HG03378 (cell line): ENCODE results near the gene KCNJ12.

Experiments used
- ATAC-seq: cut with Tn5 transposase; IDR thresholded peaks from one replicate; pipeline ENCODE4 v1.9.1; 2021; ENCODE audit warnings: mild to moderate bottlenecking, moderate library complexity; ENCODE audit not compliant: unreplicated experiment

KCNJ12 gene

DNA sequence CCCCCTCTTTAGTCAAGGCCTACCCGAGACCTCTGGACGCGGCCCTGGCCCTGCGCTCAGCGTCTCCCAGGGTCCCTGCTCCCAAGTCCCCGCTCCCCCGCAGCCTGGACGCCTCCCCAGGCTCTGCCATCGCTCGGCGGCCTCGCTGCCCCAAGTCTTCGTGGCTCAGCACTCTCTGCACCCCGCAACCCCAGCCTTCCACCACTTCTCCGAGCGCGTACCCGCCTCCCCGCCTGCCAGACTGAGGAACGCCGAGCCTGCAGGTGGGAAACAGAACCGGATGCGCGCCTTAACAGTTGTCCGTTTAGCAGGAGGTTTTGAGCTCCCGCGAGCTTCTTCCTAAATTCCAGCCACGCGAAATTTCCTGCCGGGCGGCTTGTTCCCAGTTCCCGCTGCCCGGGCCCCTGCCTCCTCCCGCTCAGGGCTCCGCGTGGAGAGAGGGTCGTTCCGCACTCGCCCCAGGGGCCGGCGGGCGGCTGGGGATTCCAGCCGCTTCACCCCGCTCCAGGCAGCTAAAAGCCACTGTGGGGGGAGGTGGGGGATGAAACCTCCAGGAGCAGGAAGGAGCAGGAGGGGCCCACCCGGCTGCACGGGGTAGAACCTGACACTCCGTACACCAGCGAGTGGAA lies 87.7 kb downstream of the KCNJ12 start:
- no peak for ATAC-seq

DNA sequence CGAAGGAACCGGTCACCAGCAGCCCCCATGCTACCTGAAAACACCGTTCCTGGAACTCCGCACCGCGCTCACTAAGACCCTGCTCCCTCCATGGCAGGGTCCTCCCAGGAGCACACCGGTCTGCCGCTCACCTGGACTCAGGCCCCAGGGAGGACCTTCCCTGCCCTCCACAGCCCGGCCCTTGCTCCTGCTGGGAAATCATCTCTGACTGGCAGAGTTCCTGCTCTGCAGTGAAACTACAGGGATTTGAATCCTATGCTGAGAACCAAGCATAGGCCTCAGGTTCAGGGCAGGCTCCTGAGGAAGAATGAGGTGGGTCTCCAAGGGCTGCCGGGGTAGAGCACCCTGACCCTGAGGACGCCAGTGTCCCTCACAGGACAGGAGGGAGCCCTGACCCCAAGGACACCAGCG lies 88.5 kb downstream of the KCNJ12 start:
- no peak for ATAC-seq

DNA sequence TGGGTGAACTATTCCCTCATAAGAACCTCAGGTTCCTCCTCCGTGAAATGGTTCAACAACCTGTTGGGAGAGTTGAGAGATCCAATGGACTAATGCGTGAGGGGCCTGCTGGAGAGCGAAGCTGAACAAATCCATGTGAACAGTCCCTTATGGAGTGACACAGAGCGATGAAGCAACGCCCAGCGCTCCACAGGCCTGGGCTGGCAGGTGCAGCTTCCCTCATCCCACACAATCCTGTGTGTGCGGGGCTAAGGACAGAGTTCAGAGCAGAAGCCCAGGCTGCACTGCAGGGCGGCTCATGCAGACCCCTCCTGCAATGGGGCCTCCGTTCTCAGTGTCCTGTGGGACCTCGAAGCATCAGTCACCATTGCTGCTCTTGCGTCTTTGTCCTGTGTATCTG lies 90.4 kb downstream of the KCNJ12 start:
- ATAC-seq: no peak

DNA sequence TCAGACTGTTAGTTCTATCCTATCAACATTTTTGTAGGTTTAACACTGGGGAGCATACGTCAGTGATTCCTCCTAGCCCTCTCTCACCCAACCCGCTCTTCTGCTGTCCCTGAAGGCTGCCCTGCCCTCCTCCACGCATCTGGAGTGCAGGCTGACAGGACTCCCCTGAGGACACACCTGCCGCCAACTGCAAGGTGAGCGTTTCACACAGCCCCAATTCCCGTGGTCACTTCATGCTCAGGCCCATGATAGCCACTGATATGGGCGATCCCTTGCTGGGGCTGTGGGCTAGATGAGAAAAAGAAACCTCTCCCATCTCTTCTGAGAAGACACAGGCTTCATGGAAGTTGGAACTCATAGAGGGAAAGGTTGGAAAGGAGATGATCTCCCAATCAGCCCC lies 91.0 kb downstream of the KCNJ12 start:
- ATAC-seq: no peak

DNA sequence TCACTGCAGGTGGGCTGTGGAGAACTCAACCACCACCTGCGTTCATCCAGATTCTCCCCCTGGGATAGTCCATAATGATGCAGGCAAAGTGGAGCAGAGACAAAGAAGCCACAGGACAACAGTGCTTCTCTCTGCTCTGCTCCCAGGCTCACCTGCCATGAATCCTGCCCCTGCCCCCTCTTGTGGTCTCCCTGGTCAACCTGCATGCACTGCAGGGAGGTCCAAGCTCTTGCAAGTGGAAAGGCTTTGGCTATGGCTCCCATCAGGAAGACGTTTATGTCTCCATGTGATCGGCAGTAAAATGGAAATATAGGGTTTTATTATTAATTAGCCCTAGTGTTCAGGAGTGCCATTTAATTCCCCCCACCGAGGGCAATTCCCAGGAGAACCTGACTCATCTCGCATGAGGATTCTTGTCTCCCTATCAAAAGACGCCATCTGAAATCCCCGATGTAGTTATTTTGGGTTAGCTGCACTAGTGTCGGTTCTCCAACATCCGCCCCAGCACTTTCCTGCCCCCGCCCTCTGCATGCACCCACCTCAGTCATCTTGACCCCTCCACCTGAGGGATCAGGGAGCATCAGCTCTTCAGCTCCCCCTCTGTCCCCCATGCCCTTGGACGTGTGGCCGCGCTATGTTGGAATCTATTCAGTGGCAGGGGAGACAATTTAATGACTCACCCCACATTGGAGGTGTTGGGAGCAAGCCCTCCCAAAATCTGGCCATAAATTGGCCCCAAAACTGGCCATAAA lies 91.8 kb downstream of the KCNJ12 start:
- ATAC-seq: no peak
